SU-DHL-6 (cell line): ENCODE data around the gene C4B.
"Not testable (repeated sequence)": the region's sequence is repeated elsewhere in the genome, so short reads cannot be mapped to it uniquely, and the experiment has no call there.

Experiments used
- EZH2phosphoT487 ChIP-seq: fragments of 200-600 bp; sonication (generic), shearing (Covaris generic); conservative IDR thresholded peaks from 2 replicates; pipeline ENCODE4 v1.6.1; 2018; ENCODE audit warnings: mild to moderate bottlenecking, antibody characterized with exemption, low read length, moderate library complexity, mixed read lengths
- TF ChIP-seq, protein P1 (sequence below): fragments of 200-600 bp; sonication (generic); IDR thresholded peaks from one replicate; pipeline ENCODE4 v1.5.1; 2017; ENCODE audit warnings: antibody characterized with exemption, mild to moderate bottlenecking, low read length, moderate library complexity; ENCODE audit not compliant: insufficient read depth, poor library complexity, severe bottlenecking

DNA sequence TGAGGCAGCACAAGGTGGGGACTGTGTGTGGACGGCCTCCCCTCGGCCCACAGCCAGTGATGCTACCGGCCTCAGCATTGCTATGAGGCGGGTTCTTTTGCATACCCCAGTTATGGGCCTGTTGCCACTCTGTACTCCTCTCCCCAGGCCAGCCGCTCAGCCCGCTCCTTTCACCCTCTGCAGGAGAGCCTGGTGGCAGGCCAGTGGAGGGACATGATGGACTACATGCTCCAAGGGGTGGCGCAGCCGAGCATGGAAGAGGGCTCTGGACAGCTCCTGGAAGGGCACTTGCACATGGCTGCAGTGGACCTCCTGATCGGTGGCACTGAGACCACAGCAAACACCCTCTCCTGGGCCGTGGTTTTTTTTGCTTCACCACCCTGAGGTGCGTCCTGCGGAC, 7.5 kb upstream of the C4B start:
- TF ChIP-seq, protein P1, sequence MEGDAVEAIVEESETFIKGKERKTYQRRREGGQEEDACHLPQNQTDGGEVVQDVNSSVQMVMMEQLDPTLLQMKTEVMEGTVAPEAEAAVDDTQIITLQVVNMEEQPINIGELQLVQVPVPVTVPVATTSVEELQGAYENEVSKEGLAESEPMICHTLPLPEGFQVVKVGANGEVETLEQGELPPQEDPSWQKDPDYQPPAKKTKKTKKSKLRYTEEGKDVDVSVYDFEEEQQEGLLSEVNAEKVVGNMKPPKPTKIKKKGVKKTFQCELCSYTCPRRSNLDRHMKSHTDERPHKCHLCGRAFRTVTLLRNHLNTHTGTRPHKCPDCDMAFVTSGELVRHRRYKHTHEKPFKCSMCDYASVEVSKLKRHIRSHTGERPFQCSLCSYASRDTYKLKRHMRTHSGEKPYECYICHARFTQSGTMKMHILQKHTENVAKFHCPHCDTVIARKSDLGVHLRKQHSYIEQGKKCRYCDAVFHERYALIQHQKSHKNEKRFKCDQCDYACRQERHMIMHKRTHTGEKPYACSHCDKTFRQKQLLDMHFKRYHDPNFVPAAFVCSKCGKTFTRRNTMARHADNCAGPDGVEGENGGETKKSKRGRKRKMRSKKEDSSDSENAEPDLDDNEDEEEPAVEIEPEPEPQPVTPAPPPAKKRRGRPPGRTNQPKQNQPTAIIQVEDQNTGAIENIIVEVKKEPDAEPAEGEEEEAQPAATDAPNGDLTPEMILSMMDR, result not testable (repeated sequence)
- not testable (repeated sequence) for TF ChIP-seq EZH2phosphoT487
